MCF 10A (cell line): ENCODE data around the gene YBX3. TPM values are rescaled to one million over a fixed set of nuclear protein-coding genes. Genes with fewer than 3 reads are reported as not detected.

ENCODE experiments used
- BruUV-seq: library from RNA; stranded (reverse); fragments of 400-500 nt; replicated peaks from 2 replicates; lab custom pipeline; 2021; lab: Mats Ljungman, UMichigan
- CTCF ChIA-PET: fragments of 300-600 bp; sonication (Branson Sonifier 250); formaldehyde crosslinking; extraction: SDS; loops from one replicate; lab custom pipeline; 2021; ENCODE audit warnings: antibody characterized with exemption, inconsistent platforms; lab: Yijun Ruan, JAX
- POLR2A ChIA-PET: fragments of 300-600, 350-650 bp; sonication (Branson Sonifier 250); formaldehyde crosslinking; extraction: SDS; loops from one replicate; lab custom pipeline; 2020; ENCODE audit warnings: antibody characterized with exemption, inconsistent platforms; lab: Yijun Ruan, JAX
- DNase-seq: peaks from one replicate; pipeline ENCODE4 v3.0.0-alpha.2; 2018; ENCODE audit not compliant: unreplicated experiment
- H3K27ac Mint-ChIP-seq: one replicate; pipeline ENCODE4 v1.8.0; 2022; ENCODE audit warnings: mild to moderate bottlenecking, low read depth, mixed read lengths; ENCODE audit not compliant: unreplicated experiment
- H3K27me3 Mint-ChIP-seq: one replicate; pipeline ENCODE4 v1.8.0; 2022; ENCODE audit warnings: mixed read lengths; ENCODE audit not compliant: insufficient read depth, unreplicated experiment
- H3K36me3 Mint-ChIP-seq: one replicate; pipeline ENCODE4 v1.8.0; 2022; ENCODE audit warnings: mild to moderate bottlenecking, moderate library complexity, mixed read lengths; ENCODE audit not compliant: insufficient read depth, unreplicated experiment
- H3K4me1 Mint-ChIP-seq: one replicate; pipeline ENCODE4 v1.8.0; 2022; ENCODE audit warnings: mixed read lengths; ENCODE audit not compliant: insufficient read depth, unreplicated experiment
- H3K4me3 Mint-ChIP-seq: one replicate; pipeline ENCODE4 v1.8.0; 2022; ENCODE audit warnings: mild to moderate bottlenecking, moderate library complexity, mixed read lengths; ENCODE audit not compliant: unreplicated experiment
- H3K9me3 Mint-ChIP-seq: one replicate; pipeline ENCODE4 v1.8.0; 2022; ENCODE audit warnings: mixed read lengths; ENCODE audit not compliant: unreplicated experiment
- intact Hi-C: fragments of 100-400 bp; cut with micrococcal nuclease; formaldehyde crosslinking; loops from 2 replicates; pipeline ENCODE4 v1.14.1; 2022
- total RNA-seq: library from RNA; stranded (reverse); gene quantifications from 2 replicates; pipeline ENCODE4 v1.2.3, GENCODE V29; 2022
- TF ChIP-seq, protein P1 (sequence below): fragments of 200-600 bp; IDR thresholded peaks from one replicate; pipeline ENCODE4 v1.8.0; 2022; ENCODE audit warnings: antibody characterized with exemption, mild to moderate bottlenecking; ENCODE audit not compliant: unreplicated experiment

Gene YBX3
- total RNA-seq, 1 experiment from 2014 or later: 577 TPM

DNA sequence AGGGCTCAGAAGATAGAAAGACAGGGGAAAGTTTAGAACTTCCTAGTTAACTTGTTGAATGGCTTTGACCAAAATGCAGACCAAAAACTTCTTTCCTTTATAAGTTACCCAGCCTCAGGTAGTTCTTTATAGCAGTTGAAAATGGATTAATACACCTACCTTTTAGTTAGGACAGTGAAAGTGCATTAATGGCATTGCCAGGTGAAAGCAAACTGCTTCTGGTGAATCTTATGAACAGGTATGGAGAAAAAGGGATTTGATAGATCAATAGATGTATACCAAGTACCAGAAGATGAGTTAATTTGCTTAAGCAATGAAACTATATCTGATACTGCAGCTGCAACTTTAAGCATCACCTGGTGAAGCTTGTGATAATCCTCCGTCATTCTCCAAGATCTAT, 35.1 kb downstream of the YBX3 start:
- Mint-ChIP-seq H3K27me3 (no peaks in the 10 kb centered on the region), H3K9me3 (no peaks in the 10 kb centered on the region), H3K27ac (no peak overlapping the region), H3K36me3 (peaks cover 11% of the 10 kb centered on the region), H3K4me3 (no peak overlapping the region), H3K4me1 (no peaks in the 10 kb centered on the region)
- no peak for DNase-seq
- intact Hi-C loops: no loop called here
- TF ChIP-seq, protein P1, sequence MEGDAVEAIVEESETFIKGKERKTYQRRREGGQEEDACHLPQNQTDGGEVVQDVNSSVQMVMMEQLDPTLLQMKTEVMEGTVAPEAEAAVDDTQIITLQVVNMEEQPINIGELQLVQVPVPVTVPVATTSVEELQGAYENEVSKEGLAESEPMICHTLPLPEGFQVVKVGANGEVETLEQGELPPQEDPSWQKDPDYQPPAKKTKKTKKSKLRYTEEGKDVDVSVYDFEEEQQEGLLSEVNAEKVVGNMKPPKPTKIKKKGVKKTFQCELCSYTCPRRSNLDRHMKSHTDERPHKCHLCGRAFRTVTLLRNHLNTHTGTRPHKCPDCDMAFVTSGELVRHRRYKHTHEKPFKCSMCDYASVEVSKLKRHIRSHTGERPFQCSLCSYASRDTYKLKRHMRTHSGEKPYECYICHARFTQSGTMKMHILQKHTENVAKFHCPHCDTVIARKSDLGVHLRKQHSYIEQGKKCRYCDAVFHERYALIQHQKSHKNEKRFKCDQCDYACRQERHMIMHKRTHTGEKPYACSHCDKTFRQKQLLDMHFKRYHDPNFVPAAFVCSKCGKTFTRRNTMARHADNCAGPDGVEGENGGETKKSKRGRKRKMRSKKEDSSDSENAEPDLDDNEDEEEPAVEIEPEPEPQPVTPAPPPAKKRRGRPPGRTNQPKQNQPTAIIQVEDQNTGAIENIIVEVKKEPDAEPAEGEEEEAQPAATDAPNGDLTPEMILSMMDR: no peak
- CTCF ChIA-PET: no interaction called here
- POLR2A ChIA-PET: no interaction called here
- no TSS peak for BruUV-seq

DNA sequence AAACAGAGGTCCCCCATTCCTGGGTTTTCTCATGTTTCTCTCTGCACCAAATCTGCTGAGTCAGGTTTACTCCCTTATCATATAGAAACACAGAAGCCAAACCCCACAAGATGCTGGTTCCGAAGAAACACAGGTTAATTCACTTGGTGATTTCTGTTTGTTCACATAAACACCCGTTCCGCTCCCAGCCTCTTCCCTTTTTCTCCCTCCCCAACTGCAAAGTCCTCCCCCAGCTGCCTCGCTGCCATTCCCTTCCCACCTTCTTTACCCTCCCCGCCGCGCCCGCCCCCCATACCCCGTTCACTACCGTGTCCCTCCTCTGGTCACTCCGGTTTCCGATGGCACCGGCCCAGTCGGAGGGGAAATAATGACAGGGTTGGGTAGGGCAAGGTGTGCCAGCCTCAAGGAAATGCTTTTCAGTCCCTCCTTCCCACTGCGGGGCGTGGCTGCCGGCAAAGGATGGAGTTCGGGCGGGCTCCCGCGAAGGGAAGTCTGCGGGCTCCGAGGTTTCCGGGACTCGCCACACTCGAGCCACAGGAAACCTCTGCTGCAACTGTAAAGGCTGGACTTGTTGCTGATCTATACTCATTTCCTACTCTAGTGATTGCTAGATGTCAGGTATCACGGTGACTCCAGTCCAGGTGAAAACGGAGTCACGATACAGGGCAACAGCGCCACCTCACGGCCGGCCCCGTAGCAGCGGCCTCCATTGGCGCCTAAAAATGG, 49.3 kb downstream of the YBX3 start, which contains the start of gene STYK1:
STYK1 (minus strand) TSS at position 394 of the 726 bp plus-strand sequence. CDS start 39,434 bp downstream, outside the sequence.
- no peaks in the 10 kb centered on the region for H3K27me3 Mint-ChIP-seq
- no TSS peak for BruUV-seq
- no peaks in the 10 kb centered on the region for H3K9me3 Mint-ChIP-seq
- intact Hi-C loops: loop anchor here (1.0 to 2.0 kb wide), 7 partner anchors 65 to 521 kb away; no protein-coding TSS in a partner anchor
- H3K4me3 Mint-ChIP-seq: peak within 1 kb of the TSS; percentile 74
- no peaks in the 10 kb centered on the region for H3K4me1 Mint-ChIP-seq
- no peak within 1 kb of the TSS for H3K27ac Mint-ChIP-seq
- DNase-seq: peak; percentile 72
- no peaks in the 10 kb centered on the region for H3K36me3 Mint-ChIP-seq
- ChIA-PET POLR2A (interaction anchor here (0.7 to 1.0 kb wide), 2 partner anchors 58 to 67 kb away, joined by 3 read pairs; no protein-coding TSS in a partner anchor), CTCF (interaction anchor here (0.8 to 2.1 kb wide), 9 partner anchors 15 to 437 kb away, joined by 3 to 7 read pairs (median 4); no protein-coding TSS in a partner anchor)
- TF ChIP-seq, protein P1: peak; percentile 96

DNA sequence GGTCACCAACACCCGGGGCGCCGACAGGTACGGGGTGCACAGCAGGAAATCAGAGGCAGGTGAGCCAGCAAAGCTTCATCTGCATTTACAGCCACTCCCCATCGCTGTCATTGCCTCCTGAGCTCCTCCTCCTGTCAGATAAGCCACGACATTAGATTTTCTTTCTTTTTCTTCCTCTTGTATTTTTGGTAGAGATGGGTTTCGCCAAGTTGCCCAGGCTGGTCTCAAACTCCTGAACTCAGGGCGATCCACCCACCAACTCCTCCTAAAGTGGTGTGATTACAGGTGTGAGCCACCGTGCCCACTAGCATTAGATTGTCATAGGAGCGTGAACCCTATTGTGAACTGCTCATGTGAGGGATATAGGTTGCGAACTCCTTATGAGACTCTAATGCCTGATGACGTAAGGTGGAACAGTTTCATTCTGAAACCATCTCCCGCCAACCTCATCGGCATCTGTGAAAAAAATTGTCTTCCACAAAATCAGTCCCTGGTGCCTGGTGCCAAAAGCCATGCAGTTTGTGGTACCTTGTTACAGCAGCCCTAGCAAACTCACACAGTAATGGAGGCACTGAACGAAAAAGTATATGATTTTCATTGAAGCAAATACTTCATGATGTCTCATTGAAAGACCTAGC, 50.8 kb downstream of the YBX3 start:
- H3K36me3 Mint-ChIP-seq: no peaks in the 10 kb centered on the region
- BruUV-seq: no TSS peak
- CTCF ChIA-PET: interaction anchor here (0.5 to 2.1 kb wide), 10 partner anchors 22 to 509 kb away, joined by 3 to 6 read pairs (median 3); no protein-coding TSS in a partner anchor
- H3K4me1 Mint-ChIP-seq: no peaks in the 10 kb centered on the region
- POLR2A ChIA-PET: no interaction called here
- H3K9me3 Mint-ChIP-seq: no peaks in the 10 kb centered on the region
- H3K27ac Mint-ChIP-seq: no peak overlapping the region
- intact Hi-C loops: no loop called here
- DNase-seq: no peak
- TF ChIP-seq, protein P1: no peak
- peak overlapping the region; percentile 3 for H3K4me3 Mint-ChIP-seq
- no peaks in the 10 kb centered on the region for H3K27me3 Mint-ChIP-seq

DNA sequence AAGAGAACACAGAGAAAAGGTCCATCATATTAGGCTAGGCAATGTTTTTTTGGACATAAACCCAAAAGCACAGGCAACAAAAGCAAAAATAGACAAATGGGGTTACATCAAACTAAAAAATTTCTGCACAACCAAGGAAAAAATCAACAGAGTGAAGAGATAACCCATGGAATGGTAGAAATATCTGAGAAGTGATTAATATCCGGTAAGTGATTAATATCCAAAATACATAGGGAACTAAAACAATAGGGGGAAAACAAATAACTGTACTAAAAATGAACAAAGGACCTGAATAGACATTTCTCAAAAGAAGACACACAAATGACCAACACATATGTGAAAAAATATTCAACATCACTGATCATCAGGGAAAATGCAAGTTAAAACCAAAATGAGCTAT, 53.6 kb downstream of the YBX3 start:
- Mint-ChIP-seq H3K27me3 (no peaks in the 10 kb centered on the region), H3K36me3 (no peaks in the 10 kb centered on the region), H3K4me3 (no peak overlapping the region), H3K4me1 (no peaks in the 10 kb centered on the region), H3K27ac (no peak overlapping the region), H3K9me3 (no peaks in the 10 kb centered on the region)
- intact Hi-C loops: no loop called here
- CTCF ChIA-PET: interaction anchor here (0.5 kb wide), 1 partner anchor 442 kb away, joined by 3 read pairs; no protein-coding TSS in a partner anchor
- DNase-seq: no peak
- TF ChIP-seq, protein P1: no peak
- POLR2A ChIA-PET: interaction anchor here (0.8 to 1.8 kb wide), 2 partner anchors 12 to 56 kb away, joined by 3 to 5 read pairs; partner anchors contain the start of gene MAGOHB
- BruUV-seq: no TSS peak
